GM10266 (cell line): ENCODE results near the gene SEMA4C.
"Not testable (repeated sequence)": the region's sequence is repeated elsewhere in the genome, so short reads cannot be mapped to it uniquely, and the experiment has no call there.

ENCODE experiments used
- DNase-seq: peaks from one replicate; pipeline ENCODE4 v3.0.0; 2012; ENCODE audit errors: extremely low spot score
- TF ChIP-seq, protein P1 (sequence below): IDR thresholded peaks from 2 replicates; pipeline ENCODE4 v1.5.1; 2012; ENCODE audit warnings: mild to moderate bottlenecking, low read depth; ENCODE audit not compliant: control insufficient read depth, insufficient read depth; ENCODE audit errors: missing control alignments

The SEMA4C gene

DNA sequence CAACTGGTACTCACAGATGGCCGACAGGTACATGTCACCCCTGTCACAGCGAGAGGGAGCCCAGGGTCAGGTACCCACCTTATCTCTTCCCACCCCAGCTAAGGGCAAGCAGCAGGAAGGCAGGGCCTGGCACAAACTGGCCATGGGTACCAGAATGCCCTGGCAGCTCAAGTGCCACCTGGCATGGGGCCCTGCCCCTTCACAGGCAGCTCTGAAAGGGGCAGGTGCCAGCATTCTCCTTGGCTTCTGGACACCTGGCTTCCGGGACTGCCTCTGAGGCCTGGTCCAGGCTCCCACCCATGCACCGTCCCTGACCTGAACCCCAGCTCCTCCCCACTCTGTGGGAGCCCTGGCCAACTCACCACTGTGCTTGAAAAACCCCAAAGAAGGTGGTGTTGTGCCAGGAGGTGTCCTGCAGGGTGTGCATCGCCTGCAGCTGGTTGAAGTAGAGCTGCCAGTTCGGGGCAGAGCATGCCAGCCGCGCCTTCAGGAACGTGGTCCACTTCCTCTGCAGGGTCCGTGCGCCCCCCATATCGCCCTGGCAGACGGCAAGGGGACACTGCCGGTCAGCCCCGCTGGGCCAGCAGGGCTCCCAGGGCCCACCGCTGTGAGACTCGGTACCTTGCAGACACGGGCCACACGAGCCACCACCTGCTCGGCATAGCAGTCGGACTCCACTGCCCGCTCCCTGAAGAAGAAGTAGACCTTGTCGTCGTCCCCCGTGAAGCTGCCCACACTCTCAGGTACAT lies 5.4 kb downstream of the SEMA4C start:
- no peak for DNase-seq
- TF ChIP-seq, protein P1, sequence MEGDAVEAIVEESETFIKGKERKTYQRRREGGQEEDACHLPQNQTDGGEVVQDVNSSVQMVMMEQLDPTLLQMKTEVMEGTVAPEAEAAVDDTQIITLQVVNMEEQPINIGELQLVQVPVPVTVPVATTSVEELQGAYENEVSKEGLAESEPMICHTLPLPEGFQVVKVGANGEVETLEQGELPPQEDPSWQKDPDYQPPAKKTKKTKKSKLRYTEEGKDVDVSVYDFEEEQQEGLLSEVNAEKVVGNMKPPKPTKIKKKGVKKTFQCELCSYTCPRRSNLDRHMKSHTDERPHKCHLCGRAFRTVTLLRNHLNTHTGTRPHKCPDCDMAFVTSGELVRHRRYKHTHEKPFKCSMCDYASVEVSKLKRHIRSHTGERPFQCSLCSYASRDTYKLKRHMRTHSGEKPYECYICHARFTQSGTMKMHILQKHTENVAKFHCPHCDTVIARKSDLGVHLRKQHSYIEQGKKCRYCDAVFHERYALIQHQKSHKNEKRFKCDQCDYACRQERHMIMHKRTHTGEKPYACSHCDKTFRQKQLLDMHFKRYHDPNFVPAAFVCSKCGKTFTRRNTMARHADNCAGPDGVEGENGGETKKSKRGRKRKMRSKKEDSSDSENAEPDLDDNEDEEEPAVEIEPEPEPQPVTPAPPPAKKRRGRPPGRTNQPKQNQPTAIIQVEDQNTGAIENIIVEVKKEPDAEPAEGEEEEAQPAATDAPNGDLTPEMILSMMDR, result no peak

DNA sequence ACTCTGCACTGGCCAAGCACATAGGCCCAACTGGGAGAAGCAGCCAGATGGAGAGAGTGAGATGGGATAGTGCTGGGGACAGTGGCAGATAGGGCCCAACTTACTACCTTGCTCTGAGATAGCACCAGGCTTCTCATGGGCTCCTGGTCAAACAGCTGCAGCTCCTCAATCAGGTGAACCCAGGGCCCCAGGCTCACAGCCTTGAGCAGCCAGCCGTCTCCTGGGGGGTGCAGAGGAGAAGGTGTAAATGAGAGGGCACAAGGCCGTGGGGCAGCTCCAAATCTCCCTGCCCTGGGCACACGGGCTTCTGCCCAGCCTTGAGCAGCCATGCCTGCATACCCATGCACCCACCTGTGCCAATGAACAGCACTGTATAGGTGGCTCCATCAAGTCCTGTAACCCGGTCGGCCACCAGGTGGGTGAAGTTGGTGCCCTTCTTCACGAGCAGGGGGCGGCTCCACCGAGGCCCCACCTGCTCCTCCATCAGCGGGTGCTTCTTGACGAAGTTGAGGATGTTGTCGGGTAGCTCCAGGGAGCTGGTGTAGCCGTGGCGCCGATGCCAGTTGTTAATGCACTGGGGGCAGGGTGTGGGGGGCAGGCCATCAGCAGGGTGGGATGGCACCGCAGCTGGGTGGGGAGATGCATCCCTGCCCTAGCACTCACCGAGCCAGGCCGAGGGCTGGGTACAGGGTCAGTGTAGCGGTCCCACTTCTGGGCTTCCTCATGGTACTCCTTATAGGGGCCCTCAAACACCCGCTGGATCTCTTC lies 6.1 kb downstream of the SEMA4C start:
- TF ChIP-seq, protein P1, result no peak
- DNase-seq, result no peak

DNA sequence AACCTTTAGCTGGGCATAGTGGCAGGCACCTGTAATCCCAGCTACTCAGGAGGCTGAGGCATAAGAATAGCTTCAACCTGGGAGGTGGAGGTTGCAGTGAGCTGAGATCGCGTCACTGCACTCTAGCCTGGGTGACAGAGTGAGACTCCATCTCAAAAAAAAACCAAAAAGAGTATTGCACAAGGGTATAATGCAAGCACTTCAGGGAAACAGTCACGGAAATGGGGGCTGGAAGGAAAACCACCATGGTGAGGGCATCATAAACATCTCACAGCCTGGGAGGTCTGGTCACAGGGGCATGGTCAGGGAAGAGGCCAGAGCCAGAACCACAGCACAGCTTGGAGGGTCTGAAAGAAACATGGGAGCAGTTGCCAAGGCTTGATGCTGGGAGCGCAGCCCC lies 6.8 kb downstream of the SEMA4C start:
- DNase-seq, result not testable (repeated sequence)

DNA sequence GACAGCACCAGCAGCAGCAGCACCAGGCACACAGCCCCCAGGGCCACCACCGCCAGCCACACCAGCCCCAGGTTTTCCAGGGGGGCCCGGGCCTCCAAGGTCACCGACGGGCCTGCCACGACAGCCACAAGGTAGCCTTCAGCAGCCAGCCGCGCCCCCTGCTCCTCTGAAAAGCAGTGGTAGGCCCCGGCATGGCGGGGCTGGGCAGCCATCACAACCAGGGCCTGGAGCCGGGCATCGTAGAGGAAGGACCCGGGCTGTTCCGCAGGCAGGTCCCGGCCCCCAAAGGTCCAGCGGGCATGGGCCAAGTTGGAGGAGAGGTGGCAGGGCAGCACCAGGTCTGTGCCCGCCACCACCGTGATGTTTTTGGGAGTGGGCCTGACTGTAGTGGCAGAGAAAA lies 8.8 kb downstream of the SEMA4C start:
- TF ChIP-seq, protein P1, result no peak
- no peak for DNase-seq

DNA sequence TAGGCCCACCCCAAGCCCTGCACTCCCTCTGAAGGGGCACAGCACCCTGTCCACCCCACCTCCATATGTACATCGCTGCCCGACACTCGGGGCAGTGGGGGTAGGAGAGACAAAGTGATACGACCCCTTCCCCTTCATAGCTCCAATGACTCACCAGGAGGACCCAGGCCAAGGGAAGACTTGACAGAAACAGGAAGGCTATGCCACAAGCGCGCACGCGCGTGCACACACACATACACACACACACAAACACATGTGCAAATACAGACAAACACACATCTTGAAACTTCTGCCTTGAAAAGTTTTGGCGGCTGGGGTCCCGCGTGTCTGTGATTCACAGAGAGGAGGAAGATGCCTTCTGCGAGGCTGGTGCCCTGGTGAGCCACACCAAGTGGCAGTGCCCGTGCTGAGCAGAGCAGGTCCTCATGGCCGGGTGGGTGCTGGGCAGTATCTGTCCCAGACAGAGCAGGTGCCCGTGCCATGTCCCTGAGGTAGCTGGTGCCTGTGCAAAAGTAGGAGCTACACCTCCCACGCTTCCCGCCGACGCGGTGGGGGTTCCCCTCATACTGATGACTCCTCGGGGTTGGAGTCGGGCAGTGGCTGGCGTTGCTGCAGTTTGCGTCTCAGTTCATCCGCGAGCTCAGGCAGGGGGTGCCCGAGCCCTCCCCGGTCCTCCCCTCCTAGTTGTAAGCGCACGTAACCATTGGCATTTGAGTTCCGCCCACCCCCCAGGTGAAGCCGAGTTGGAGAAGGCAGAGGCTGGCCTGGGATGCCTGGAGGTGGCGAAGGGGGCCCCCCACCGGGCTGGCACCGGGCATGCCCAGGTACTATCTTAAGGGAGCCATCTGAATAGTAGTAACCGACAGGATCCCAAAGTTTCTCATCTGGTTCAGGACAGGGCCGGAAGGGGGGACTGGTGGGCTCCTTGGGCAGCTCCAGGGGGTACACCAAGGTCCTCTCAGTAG lies 9.5 kb downstream of the SEMA4C start:
- DNase-seq, result no peak
- TF ChIP-seq, protein P1, result no peak

DNA sequence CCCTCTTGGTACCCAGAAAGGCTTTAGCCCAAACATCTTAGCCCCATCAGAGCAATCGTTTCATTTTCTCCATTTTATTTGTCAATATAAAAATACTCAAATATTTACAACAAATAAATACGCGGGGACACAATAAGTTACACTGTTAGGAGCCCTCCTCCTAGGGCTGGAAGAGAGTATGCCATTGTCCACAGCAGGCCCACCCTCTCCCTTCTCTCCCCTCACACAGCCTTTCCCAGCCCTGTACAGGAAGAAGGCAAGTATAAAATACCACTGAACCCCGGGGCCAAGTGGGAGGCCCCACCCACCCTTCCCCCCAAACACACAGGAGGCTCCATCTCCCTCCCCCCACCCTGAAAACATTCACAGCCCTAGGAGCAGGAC lies 10.2 kb downstream of the SEMA4C start:
- no peak for DNase-seq
- TF ChIP-seq, protein P1, result no peak

DNA sequence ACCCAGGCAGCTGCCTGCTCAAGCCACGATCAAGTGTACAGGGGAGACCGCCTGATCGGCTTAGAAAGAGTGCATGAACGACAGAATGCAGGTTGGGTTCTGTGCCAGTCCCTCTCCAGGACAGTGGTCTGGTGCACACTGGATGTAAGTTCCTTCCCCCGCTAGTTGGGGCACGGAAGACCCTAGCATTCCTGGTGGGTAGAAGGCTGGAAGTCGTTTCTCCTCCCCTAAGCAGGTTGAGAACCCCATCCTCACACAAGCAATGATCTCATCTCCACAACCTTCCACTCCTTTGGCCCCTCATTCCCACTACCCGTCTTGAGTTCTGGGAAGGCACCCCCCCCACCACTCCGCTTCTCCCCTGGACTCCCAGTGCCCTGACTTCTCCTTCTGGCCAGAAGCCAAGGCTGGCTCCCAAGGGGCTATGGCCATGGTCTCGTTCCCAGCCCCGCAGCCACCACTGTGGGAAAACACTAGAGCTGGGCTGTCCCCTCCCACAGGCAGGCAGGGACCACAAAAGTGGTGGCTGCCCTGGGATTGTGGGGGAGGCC lies 10.7 kb downstream of the SEMA4C start:
- no peak for DNase-seq
- TF ChIP-seq, protein P1, result no peak
